HG02938 (cell line): ENCODE results near the gene MDH2.
"Not testable (repeated sequence)": the region's sequence is repeated elsewhere in the genome, so short reads cannot be mapped to it uniquely, and the experiment has no call there.

Source experiments
- ATAC-seq: cut with Tn5 transposase; IDR thresholded peaks from one replicate; pipeline ENCODE4 v1.9.1; 2021; ENCODE audit warnings: mild to moderate bottlenecking, moderate library complexity; ENCODE audit not compliant: unreplicated experiment

MDH2 gene

GRCh38 chr7:76106130-76106529, 58.2 kb downstream of the MDH2 start:
- ATAC-seq = not testable (repeated sequence)

GRCh38 chr7:76106893-76107292, 59.0 kb downstream of the MDH2 start:
- no peak for ATAC-seq

GRCh38 chr7:76108540-76109233, 60.8 kb downstream of the MDH2 start:
- no peak for ATAC-seq

GRCh38 chr7:76113042-76113630, 65.2 kb downstream of the MDH2 start:
- ATAC-seq = not testable (repeated sequence)

GRCh38 chr7:76114742-76115141, 66.8 kb downstream of the MDH2 start:
- not testable (repeated sequence) for ATAC-seq
